Measurements from ENCODE around the gene CHMP2A. TPM values are rescaled to one million over a fixed set of nuclear protein-coding genes. Genes with fewer than 3 reads are reported as not detected.

The CHMP2A gene
- total RNA-seq, 1 experiment from 2014 or later = 154 TPM

DNA sequence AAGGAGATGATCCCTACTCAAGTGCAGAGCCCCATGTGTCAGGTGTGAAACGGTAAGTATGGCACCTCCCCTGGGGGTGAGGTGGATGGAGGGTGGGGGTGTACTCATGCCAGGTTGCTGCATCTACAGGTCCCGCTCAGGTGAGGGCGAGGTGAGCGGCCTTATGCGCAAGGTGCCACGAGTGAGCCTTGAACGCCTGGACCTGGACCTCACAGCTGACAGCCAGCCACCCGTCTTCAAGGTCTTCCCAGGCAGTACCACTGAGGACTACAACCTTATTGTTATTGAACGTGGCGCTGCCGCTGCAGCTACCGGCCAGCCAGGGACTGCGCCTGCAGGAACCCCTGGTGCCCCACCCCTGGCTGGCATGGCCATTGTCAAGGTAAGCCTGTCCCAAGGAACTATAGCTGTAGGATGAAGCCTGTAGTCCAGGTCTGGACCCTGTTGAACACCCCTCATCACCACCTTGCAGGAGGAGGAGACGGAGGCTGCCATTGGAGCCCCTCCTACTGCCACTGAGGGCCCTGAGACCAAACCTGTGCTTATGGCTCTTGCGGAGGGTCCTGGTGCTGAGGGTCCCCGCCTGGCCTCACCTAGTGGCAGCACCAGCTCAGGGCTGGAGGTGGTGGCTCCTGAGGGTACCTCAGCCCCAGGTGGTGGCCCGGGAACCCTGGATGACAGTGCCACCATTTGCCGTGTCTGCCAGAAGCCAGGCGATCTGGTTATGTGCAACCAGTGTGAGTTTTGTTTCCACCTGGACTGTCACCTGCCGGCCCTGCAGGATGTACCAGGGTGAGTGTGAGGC, 5.8 kb downstream of the CHMP2A start:
- Mint-ChIP-seq H3K27me3 (ENCODE audit: insufficient read depth, unreplicated experiment) (no peaks in the 10 kb centered on the region), H3K27ac (ENCODE audit: low read depth, unreplicated experiment) (no peak overlapping the region), H3K9me3 (ENCODE audit: unreplicated experiment) (no peaks in the 10 kb centered on the region), H3K36me3 (ENCODE audit: insufficient read depth, unreplicated experiment) (peaks cover 90% of the 10 kb centered on the region), H3K4me1 (ENCODE audit: insufficient read depth, unreplicated experiment) (peaks cover 35% of the 10 kb centered on the region), H3K4me3 (ENCODE audit: unreplicated experiment) (no peak overlapping the region)
- CTCF ChIA-PET = interaction anchor here (2.1 kb wide), 1 partner anchor 29 kb away, joined by 12 read pairs; the partner anchor contains the start of gene ZBTB45
- POLR2A ChIA-PET = interaction anchor here (0.7 to 1.1 kb wide), 2 partner anchors 9 to 29 kb away, joined by 3 read pairs; partner anchors contain the start of gene ZBTB45
- intact Hi-C loops (cut with micrococcal nuclease) = no loop called here
- no peak for TF ChIP-seq CTCF (IDR thresholded peaks at IDR 0.05; ENCODE audit: unreplicated experiment)
- BruUV-seq (replicated peaks) = no TSS peak
- DNase-seq (ENCODE audit: unreplicated experiment) = no peak

GRCh38 chr19:58547323-58548312, 7.3 kb downstream of the CHMP2A start:
- Mint-ChIP-seq H3K36me3 (ENCODE audit: insufficient read depth, unreplicated experiment) (peaks cover 76% of the 10 kb centered on the region), H3K27ac (ENCODE audit: low read depth, unreplicated experiment) (no peak overlapping the region), H3K9me3 (ENCODE audit: unreplicated experiment) (no peaks in the 10 kb centered on the region), H3K4me1 (ENCODE audit: insufficient read depth, unreplicated experiment) (peaks cover 23% of the 10 kb centered on the region), H3K27me3 (ENCODE audit: insufficient read depth, unreplicated experiment) (no peaks in the 10 kb centered on the region), H3K4me3 (ENCODE audit: unreplicated experiment) (no peak overlapping the region)
- intact Hi-C loops (cut with micrococcal nuclease) = no loop called here
- ChIA-PET CTCF (interaction anchor here (0.5 to 1.0 kb wide), 4 partner anchors 10 to 1356 kb away, joined by 3 to 5 read pairs (median 4); no protein-coding TSS in a partner anchor), POLR2A (interaction anchor here (0.7 to 5.9 kb wide), 4 partner anchors 9 to 38 kb away, joined by 3 to 194 read pairs (median 17); partner anchors contain the start of gene ZBTB45)
- BruUV-seq (replicated peaks) = TSS peak; percentile 6
- DNase-seq (ENCODE audit: unreplicated experiment) = no peak
- no peak for TF ChIP-seq CTCF (IDR thresholded peaks at IDR 0.05; ENCODE audit: unreplicated experiment)

DNA sequence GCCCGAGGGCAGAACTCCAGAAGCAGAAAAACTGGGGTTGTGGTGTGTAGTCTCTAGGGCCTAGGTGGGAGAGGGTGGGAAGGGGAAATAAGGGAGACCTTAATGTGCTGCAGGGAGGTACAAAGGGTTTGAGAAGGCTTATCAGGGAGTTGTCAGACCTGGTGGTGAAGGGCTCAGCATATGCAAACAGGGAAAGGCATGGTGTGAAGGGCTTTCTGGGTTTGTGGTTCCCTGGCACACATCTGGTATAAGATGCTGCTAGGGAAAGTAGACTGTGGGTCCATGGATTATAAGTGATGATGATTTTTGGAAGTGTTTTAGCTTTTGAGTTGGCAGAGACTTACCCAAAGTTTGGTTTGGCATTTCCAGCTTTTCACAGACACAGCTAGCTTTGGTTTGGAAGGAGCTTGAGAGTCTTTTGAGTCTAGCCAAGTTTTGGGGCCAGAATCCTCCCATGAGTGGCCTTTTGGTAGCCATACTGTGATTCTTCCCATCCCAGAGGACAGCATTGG, 8.8 kb downstream of the CHMP2A start:
- ChIA-PET CTCF (interaction anchor here (0.6 to 1.5 kb wide), 3 partner anchors 8 to 32 kb away, joined by 3 to 6 read pairs (median 3); partner anchors contain the start of gene CHMP2A), POLR2A (interaction anchor here (0.5 to 5.9 kb wide), 10 partner anchors 8 to 856 kb away, joined by 3 to 194 read pairs (median 14); partner anchors contain the start of genes CHMP2A, UBE2M and ZBTB45)
- peak overlapping the region; percentile 50 for H3K27ac Mint-ChIP-seq (ENCODE audit: low read depth, unreplicated experiment)
- no peaks in the 10 kb centered on the region for H3K27me3 Mint-ChIP-seq (ENCODE audit: insufficient read depth, unreplicated experiment)
- peaks cover 61% of the 10 kb centered on the region for H3K36me3 Mint-ChIP-seq (ENCODE audit: insufficient read depth, unreplicated experiment)
- TF ChIP-seq CTCF (IDR thresholded peaks at IDR 0.05; ENCODE audit: unreplicated experiment) = no peak
- H3K9me3 Mint-ChIP-seq (ENCODE audit: unreplicated experiment) = no peaks in the 10 kb centered on the region
- DNase-seq (ENCODE audit: unreplicated experiment) = no peak
- peak overlapping the region; percentile 80 for H3K4me3 Mint-ChIP-seq (ENCODE audit: unreplicated experiment)
- intact Hi-C loops (cut with micrococcal nuclease) = no loop called here
- peaks cover 20% of the 10 kb centered on the region for H3K4me1 Mint-ChIP-seq (ENCODE audit: insufficient read depth, unreplicated experiment)
- no TSS peak for BruUV-seq (replicated peaks)
